Liver (tissue), 3 donors: ENCODE results near the gene RPA3.

Source experiments
- JUND ChIP-seq, 2 donors: IDR thresholded peaks; 2 replicates each; pipeline ENCODE4 v1.6.1; 2016; ENCODE audit warnings: antibody characterized with exemption in 2 of 2
- TAF1 ChIP-seq: conservative IDR thresholded peaks from 2 replicates; pipeline ENCODE4 v1.6.1; 2016; ENCODE audit warnings: antibody characterized with exemption, mild to moderate bottlenecking
- TF ChIP-seq, protein P1 (sequence below): fragments of 150-350 bp; IDR thresholded peaks from 2 replicates; pipeline ENCODE4 v1.5.1; 2017; ENCODE audit warnings: improper control_type of control experiment, low read depth, low read length; ENCODE audit not compliant: missing input control
- donor health status: healthy.
- donor health status: healthy.

DNA sequence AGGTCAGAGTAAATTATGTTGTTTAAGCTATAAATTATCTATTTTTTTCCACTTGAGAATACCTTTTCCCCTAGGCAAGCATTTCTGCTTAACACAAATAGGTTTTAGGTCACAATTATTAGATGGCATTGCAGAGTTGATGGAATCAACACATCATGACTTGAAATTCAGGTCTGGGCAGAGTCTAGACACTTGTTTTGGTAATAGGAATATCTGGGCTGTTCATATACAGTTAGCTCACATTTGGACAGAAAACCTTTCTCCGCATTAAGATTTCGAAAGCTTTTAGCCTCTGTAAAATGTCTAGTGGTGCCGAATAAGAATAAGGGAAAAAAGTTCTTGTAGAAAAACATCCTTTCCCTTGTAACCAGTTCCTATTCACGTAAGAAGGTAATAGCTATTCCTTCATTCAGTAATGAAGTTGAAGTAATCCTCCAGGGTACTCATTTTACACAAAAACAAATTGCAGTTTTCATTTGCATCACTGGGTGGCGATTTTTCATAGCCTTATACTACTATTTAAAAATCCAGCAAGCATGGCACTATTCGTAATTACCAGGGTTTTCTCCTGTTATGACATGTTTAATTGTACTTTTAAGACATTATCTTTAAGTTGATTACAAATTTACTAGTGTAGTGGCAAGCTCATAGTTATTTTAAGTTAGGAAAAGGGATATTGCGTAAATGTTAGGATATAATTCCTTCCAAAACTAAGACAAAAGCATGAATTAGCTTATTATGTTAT is 37.0 kb downstream of the RPA3 start:
- TF ChIP-seq, protein P1, sequence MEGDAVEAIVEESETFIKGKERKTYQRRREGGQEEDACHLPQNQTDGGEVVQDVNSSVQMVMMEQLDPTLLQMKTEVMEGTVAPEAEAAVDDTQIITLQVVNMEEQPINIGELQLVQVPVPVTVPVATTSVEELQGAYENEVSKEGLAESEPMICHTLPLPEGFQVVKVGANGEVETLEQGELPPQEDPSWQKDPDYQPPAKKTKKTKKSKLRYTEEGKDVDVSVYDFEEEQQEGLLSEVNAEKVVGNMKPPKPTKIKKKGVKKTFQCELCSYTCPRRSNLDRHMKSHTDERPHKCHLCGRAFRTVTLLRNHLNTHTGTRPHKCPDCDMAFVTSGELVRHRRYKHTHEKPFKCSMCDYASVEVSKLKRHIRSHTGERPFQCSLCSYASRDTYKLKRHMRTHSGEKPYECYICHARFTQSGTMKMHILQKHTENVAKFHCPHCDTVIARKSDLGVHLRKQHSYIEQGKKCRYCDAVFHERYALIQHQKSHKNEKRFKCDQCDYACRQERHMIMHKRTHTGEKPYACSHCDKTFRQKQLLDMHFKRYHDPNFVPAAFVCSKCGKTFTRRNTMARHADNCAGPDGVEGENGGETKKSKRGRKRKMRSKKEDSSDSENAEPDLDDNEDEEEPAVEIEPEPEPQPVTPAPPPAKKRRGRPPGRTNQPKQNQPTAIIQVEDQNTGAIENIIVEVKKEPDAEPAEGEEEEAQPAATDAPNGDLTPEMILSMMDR = peak; percentile 67
- TF ChIP-seq TAF1 = no peak
- no peak for TF ChIP-seq JUND (IDR thresholded peaks at IDR 0.05)
